ENCODE data around the gene BCL7A.

Gene BCL7A

DNA sequence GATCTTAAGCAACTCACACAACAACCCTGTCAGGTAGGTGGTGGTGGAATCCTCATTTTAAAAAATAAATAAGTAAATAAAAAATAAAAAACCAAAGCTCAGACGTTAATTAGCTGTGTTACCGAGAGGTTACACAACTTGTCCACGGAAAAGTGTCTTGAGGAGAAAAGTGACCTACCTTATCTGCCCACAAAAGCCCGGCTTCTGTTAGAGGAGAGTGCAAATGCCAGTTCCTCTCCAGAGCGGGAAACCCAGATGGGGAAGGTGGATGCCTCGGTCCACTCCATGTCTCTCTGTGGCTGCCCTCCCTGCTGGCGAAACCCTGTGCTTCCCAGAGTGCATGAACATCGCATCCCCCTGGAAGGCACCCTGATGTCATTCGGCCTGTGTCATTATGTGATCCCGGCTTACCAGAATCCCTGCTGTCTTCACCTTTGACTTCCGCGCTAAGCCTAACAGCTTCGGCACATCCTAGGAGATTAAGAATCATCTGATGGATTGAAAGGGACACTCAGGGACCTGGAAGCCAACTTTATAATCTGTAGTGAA, 63.2 kb downstream of the BCL7A start:
- no peak overlapping the region for H3K4me3 ChIP-seq (ENCODE audit: low read length)
- H3K27me3 ChIP-seq (ENCODE audit: insufficient read depth, low read length): no peaks in the 10 kb centered on the region
- peaks cover 32% of the 10 kb centered on the region for H3K36me3 ChIP-seq (ENCODE audit: insufficient read depth, low read length)
- peaks cover 16% of the 10 kb centered on the region for H3K4me1 ChIP-seq (ENCODE audit: insufficient read depth, low read length)
- H3K9me3 ChIP-seq (ENCODE audit: low read length): no peaks in the 10 kb centered on the region
- H2AFZ ChIP-seq (ENCODE audit: low read depth, low read length): no peak overlapping the region

DNA sequence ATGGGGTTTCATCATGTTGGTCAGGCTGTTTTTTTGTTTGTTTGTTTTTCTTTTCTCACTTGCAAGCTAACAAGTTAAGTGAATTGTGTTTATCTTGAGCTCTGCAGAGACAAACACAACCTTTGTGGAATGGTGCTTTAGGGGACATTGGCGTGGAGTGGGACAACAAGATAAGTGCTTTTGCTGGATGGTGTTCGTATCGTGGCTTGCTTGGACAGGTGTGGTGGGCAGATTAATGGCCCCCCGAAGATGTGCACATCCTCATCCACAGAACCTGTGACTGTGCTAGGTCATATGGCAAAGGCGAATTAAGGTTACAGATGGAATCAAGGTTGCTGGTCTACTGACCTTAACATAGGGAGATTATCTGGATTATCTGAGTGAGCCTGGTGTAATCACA, 63.9 kb downstream of the BCL7A start:
- Histone ChIP-seq H2AFZ (ENCODE audit: low read depth, low read length) (no peak overlapping the region), H3K4me1 (ENCODE audit: insufficient read depth, low read length) (peaks cover 9% of the 10 kb centered on the region), H3K4me3 (ENCODE audit: low read length) (no peak overlapping the region), H3K9me3 (ENCODE audit: low read length) (no peaks in the 10 kb centered on the region), H3K27me3 (ENCODE audit: insufficient read depth, low read length) (no peaks in the 10 kb centered on the region), H3K36me3 (ENCODE audit: insufficient read depth, low read length) (peaks cover 32% of the 10 kb centered on the region)

DNA sequence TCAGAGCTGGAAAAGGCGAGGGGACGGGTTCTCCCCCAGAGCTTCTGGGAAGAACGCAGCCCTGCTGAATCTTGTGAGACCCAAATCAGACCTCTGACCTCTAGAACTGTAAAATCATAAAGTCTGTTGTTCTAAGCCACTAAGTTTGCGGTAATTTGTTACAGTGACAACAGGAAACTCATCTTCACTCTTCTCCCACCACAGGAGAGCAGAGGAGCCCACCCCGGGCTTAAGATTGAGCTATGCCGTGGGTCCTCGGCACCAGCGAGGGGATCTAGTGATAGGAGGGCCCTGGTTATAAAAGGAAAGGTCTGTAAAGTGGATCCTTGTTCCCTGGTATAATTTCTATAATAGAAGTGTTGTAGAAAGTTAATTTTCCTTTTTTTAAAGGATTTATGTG, 64.4 kb downstream of the BCL7A start:
- no peaks in the 10 kb centered on the region for H3K9me3 ChIP-seq (ENCODE audit: low read length)
- H3K4me3 ChIP-seq (ENCODE audit: low read length): no peak overlapping the region
- H3K27me3 ChIP-seq (ENCODE audit: insufficient read depth, low read length): no peaks in the 10 kb centered on the region
- H3K36me3 ChIP-seq (ENCODE audit: insufficient read depth, low read length): peaks cover 32% of the 10 kb centered on the region
- H3K4me1 ChIP-seq (ENCODE audit: insufficient read depth, low read length): peaks cover 5% of the 10 kb centered on the region
- H2AFZ ChIP-seq (ENCODE audit: low read depth, low read length): no peak overlapping the region

DNA sequence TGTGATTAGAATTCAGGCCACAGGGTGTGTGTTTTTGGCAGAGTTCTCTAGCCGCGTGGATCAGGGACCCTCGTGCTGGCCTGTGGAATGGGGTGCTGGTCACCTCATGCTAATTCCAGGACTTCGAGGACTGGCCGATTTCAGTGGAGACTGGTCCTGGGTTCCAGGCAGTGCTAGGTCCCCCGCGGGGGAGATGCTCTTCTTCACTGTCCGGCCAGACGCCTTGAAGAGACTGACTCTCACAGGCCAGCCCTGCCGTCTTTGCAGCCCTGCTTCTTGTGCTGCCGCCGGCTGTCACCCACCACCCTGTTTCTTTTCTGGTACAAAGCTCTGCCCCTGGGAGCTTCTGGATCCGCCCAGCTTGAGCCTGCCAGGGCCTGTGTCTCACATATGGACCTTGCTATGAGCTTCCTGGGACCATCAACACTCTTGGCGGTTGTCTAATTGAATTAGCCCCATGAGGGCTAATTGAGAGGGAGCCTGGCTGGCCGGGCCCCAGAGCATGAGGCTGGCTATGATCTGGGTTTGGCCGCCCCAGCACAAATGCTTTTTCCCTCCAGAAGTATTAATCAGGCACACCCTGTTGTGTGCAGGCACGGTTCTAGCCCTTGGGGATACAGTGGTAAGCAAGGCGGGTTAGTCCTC, 65.1 kb downstream of the BCL7A start:
- Histone ChIP-seq H3K4me1 (ENCODE audit: insufficient read depth, low read length) (peaks cover 2% of the 10 kb centered on the region), H3K4me3 (ENCODE audit: low read length) (no peak overlapping the region), H3K9me3 (ENCODE audit: low read length) (no peaks in the 10 kb centered on the region), H3K36me3 (ENCODE audit: insufficient read depth, low read length) (peaks cover 32% of the 10 kb centered on the region), H2AFZ (ENCODE audit: low read depth, low read length) (no peak overlapping the region), H3K27me3 (ENCODE audit: insufficient read depth, low read length) (no peaks in the 10 kb centered on the region)

DNA sequence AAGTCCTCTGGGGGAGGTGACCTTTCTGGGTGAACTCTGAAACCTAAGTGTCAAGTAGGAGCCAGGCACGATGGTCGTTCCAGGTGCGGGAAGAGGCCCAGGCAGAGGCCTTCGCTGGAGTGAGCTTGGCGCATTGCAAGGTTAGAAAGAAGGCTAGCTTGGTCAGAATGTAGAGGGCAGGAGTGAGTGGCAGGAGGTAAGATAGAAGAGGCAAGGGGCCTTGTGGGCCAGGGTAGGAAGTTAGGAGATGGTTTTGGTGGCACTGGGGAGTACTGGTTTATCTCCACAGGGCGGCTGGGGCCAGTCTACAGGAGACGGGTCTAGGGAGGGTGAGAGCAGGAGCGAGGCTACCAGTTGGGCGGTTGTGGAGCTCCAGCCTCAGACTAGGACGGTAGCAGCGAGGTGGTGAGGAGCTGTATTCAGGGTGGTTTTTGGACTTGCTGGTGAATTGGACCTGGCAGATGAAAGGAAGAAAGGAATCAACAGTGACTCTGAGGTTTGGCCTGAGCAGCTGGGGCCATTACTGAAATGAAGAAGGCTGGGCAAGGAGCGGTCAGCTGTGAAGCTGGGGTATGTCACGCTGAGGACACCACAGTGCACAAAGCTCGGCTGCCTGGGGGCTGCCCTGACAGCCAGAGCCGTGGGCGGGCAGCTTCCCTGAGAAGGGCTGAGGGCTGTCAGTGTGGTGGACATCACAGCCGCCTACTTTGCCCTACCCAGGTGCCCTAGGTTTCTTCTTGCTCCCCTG, 65.9 kb downstream of the BCL7A start:
- no peak overlapping the region for H2AFZ ChIP-seq (ENCODE audit: low read depth, low read length)
- no peaks in the 10 kb centered on the region for H3K27me3 ChIP-seq (ENCODE audit: insufficient read depth, low read length)
- peaks cover 32% of the 10 kb centered on the region for H3K36me3 ChIP-seq (ENCODE audit: insufficient read depth, low read length)
- no peaks in the 10 kb centered on the region for H3K9me3 ChIP-seq (ENCODE audit: low read length)
- no peak overlapping the region for H3K4me3 ChIP-seq (ENCODE audit: low read length)
- H3K4me1 ChIP-seq (ENCODE audit: insufficient read depth, low read length): peaks cover 2% of the 10 kb centered on the region

DNA sequence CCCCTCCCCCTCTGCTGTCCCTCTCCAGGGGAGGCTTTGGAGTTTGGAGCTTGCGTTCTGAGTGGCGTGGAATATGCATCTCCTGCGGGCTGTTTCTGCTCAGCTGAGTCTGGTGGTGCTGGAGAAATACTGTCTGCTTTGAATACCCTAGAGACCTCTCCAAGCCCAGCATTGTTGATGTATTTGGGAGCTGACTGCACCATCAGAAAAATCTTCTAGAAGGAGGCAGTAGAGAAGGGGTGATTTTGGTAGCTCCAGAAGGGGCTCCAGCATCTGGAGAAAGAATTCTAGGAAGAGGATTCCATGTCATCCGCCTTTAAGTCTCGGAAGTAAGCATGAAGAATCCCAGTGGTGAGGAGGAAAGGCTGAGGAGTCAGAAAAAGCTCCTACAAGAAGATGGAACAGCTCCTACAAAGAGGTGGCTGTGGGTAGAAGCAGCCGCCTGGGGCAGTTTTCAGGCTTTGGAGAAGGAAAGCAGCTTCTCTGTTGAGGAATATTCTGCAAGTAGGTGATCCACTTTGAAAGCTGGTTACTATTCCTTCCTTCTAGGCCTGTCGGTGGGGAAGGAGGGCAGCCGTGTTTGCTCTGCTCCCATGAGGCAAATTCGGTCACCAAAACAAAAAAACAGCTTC, 66.6 kb downstream of the BCL7A start:
- Histone ChIP-seq H3K9me3 (ENCODE audit: low read length) (no peaks in the 10 kb centered on the region), H3K27me3 (ENCODE audit: insufficient read depth, low read length) (no peaks in the 10 kb centered on the region), H3K4me3 (ENCODE audit: low read length) (no peak overlapping the region), H3K36me3 (ENCODE audit: insufficient read depth, low read length) (peaks cover 32% of the 10 kb centered on the region), H3K4me1 (ENCODE audit: insufficient read depth, low read length) (peaks cover 2% of the 10 kb centered on the region), H2AFZ (ENCODE audit: low read depth, low read length) (no peak overlapping the region)

DNA sequence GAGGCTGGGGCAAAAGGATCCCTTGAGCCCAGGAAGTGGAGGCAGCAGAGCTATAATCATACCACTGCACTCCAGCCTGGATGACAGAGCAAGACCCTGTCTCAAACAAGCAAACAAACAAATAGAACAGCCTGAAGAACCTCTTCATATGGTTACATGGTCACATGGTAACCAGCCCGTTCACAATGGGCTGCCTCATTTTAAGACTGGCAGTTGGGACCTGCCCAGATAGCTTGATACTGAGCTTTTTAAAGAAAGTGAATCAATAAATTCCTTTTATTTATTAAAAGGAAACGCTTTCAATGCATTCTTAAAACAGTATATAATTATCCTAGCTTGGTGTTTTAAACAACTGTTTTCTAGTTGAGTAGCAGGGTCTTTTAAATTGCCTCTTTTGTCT, 67.4 kb downstream of the BCL7A start:
- Histone ChIP-seq H2AFZ (ENCODE audit: low read depth, low read length) (no peak overlapping the region), H3K4me1 (ENCODE audit: insufficient read depth, low read length) (peaks cover 2% of the 10 kb centered on the region), H3K4me3 (ENCODE audit: low read length) (no peak overlapping the region), H3K36me3 (ENCODE audit: insufficient read depth, low read length) (peaks cover 26% of the 10 kb centered on the region), H3K27me3 (ENCODE audit: insufficient read depth, low read length) (no peaks in the 10 kb centered on the region), H3K9me3 (ENCODE audit: low read length) (no peaks in the 10 kb centered on the region)

DNA sequence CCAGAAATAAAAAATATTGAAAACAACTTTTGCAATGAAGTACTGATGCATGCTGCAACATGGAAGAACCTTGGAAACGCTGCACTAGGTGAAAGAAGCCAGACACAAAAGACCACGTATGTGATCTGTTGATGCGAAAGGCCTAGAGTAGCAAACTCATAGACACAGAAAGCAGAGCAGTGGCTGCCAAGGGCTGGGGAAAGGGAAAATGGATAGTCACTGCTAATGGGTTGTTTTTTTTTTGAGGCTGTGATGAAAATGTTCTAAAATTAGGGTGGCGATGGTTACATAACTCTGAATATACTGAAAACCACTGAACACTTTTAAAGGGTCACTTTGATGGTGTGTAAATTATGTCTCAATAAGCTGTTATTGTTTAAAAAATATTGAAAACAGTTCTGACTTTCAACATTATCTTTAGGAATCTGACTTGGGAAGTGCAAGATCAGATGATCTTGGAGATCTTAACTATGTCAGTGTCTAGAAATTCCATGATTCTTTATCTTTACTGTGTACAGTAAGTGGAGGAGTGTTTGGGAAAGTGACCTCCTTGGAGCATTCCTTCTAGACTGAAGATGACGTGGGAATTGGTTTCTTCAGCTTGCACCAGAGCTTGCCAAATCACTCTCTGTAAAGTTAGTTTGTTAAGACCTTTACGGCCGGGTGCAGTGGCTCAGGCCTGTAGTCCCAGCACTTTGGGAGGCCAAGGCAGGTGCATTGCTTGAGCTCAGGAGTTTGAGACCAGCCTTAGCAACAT, 69.3 kb downstream of the BCL7A start:
- Histone ChIP-seq H2AFZ (ENCODE audit: low read depth, low read length) (no peak overlapping the region), H3K9me3 (ENCODE audit: low read length) (no peaks in the 10 kb centered on the region), H3K4me1 (ENCODE audit: insufficient read depth, low read length) (peaks cover 2% of the 10 kb centered on the region), H3K27me3 (ENCODE audit: insufficient read depth, low read length) (no peaks in the 10 kb centered on the region), H3K36me3 (ENCODE audit: insufficient read depth, low read length) (peaks cover 12% of the 10 kb centered on the region), H3K4me3 (ENCODE audit: low read length) (no peak overlapping the region)

DNA sequence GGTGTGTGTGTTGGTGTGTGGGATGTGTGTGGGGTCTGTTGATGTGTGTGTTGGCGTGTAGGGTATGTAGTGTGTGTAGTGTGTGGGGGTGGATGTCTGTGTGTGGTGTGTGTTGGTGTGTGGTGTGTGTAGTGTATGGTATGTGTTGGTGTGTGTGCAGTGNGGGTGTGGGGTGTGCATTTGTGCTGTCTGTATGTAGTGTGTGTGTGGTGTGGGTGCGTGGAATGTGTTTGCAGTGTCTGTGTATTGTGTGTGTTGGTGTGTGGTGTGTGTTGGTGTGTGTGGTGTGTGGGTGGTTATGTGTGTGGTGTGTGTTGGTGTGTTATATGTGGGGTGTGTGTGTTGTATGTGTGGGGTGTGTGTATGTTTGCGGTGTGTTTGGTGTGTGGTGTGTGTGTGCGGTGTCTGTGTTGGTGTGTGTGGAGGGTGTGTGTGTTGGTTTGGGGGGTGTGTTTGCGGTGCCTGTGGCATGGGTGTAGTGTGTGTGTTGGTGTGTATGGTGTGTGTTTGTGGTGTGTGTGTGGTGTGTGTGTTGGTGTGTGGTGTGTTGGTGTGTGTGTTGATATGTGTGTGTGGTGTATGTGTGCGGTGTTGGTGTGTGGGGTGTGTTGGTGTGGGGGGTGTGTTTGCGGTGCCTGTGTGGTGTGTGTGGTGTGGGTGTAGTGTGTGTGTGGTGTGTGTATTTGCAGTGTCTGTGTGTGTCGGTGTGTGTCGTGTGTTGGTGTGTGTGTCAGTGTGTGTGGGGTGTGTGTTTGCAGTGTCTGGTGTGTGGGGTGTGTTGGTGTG, 71.6 kb downstream of the BCL7A start:
- H2AFZ ChIP-seq (ENCODE audit: low read depth, low read length): no peak overlapping the region
- no peaks in the 10 kb centered on the region for H3K9me3 ChIP-seq (ENCODE audit: low read length)
- H3K4me3 ChIP-seq (ENCODE audit: low read length): no peak overlapping the region
- peaks cover 1% of the 10 kb centered on the region for H3K36me3 ChIP-seq (ENCODE audit: insufficient read depth, low read length)
- peaks cover 11% of the 10 kb centered on the region for H3K4me1 ChIP-seq (ENCODE audit: insufficient read depth, low read length)
- no peaks in the 10 kb centered on the region for H3K27me3 ChIP-seq (ENCODE audit: insufficient read depth, low read length)

DNA sequence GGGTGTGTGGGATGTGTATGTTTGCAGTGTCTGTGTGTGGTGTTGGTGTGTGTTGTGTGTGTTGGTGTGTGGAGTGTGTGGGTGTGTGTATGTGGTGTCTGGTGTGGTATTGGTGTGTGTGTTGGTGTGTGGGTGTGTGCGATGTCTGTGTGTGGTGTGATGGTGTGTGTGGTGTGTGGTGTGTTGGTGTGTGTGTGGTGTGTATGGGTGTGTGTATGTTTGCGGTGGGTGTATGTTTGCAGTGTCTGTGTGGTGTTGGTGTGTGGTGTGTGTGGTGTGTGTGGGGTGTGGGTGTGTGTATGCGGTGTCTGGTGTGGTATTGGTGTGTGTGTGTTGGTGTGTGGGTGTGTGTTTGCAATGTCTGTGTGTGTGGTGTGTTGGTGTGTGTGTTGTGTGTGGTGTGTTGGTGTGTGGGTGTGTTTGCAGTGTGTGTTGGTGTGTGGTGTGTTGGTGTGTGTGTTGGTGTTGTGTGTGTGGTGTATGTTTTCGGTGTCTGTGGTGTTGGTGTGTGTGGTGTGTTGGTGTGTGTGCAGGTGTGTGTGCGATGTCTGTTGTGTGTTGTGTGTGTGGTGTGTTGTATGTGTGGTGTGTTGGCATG, 72.6 kb downstream of the BCL7A start:
- no peaks in the 10 kb centered on the region for H3K36me3 ChIP-seq (ENCODE audit: insufficient read depth, low read length)
- H2AFZ ChIP-seq (ENCODE audit: low read depth, low read length): no peak overlapping the region
- H3K27me3 ChIP-seq (ENCODE audit: insufficient read depth, low read length): no peaks in the 10 kb centered on the region
- H3K4me3 ChIP-seq (ENCODE audit: low read length): no peak overlapping the region
- H3K4me1 ChIP-seq (ENCODE audit: insufficient read depth, low read length): peaks cover 10% of the 10 kb centered on the region
- H3K9me3 ChIP-seq (ENCODE audit: low read length): no peaks in the 10 kb centered on the region

DNA sequence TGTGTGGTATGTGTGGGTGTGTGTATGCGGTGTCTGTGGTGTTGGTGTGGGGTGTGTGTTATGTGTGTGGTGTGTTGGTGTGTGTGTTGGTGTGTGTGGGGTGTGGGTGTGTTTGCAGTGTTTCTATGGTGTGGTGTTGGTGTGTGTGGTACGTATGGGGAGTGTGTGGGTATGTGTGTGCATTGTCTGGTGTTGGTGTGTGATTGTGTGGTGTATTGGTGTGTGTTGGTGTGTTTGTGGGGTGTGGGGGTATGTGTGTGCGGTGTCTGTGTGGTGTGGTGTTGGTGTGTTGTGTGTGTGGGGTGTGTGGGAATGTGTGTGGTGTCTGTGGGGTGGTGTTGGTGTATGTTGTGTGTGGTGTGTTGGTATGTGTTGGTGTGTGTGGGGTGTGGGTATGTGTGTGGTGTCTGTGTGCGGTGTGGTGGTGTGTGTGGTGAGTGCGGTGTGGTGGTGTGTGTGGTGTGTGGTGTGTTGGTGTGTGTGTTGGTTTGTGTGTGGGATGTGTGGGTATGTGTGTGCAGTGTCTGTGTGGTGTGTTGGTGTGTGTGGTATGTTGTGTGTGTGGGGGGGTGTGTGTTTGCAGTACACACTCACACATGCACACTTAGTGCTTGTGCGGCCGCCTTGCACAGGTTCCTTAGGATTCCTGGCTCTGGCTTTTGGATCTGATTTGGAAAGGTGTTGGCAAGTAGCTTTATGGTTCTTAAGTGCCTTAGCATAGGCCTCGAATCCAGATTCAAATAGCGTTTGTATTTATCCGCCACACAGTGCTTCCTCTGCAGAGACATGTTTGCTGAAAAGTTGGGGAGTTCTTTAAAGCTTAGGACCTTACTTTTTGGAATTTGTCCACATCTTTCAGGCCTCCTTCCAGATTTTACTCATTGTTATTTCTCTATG, 73.3 kb downstream of the BCL7A start:
- H3K36me3 ChIP-seq (ENCODE audit: insufficient read depth, low read length): no peaks in the 10 kb centered on the region
- no peaks in the 10 kb centered on the region for H3K9me3 ChIP-seq (ENCODE audit: low read length)
- no peak overlapping the region for H3K4me3 ChIP-seq (ENCODE audit: low read length)
- H3K27me3 ChIP-seq (ENCODE audit: insufficient read depth, low read length): no peaks in the 10 kb centered on the region
- peaks cover 10% of the 10 kb centered on the region for H3K4me1 ChIP-seq (ENCODE audit: insufficient read depth, low read length)
- no peak overlapping the region for H2AFZ ChIP-seq (ENCODE audit: low read depth, low read length)

Data from neuron (in vitro differentiated cells).